Trophoblast cell (in vitro differentiated cells and primary cell): ENCODE measurements around the gene SPATA1.

Experiments used
- DNase-seq, 2 donors: peaks; one replicate each; pipeline ENCODE4 v3.0.0-alpha.2; 2016
- H2AFZ ChIP-seq: 2 replicates; pipeline ENCODE4 v1.6.1; 2013; ENCODE audit warnings: low read length, moderate library complexity, mild to moderate bottlenecking; ENCODE audit not compliant: insufficient read depth, poor library complexity
- H2AK5ac ChIP-seq: 2 replicates; pipeline ENCODE4 v1.6.1; 2013; ENCODE audit warnings: mild to moderate bottlenecking, low read length
- H2BK120ac ChIP-seq: 2 replicates; pipeline ENCODE4 v1.6.1; 2013; ENCODE audit warnings: low read length, mild to moderate bottlenecking, moderate library complexity; ENCODE audit not compliant: insufficient read depth, poor library complexity
- H2BK12ac ChIP-seq: 2 replicates; pipeline ENCODE4 v1.6.1; 2013; ENCODE audit warnings: mild to moderate bottlenecking, low read length, moderate library complexity
- H2BK5ac ChIP-seq: 2 replicates; pipeline ENCODE4 v1.6.1; 2013; ENCODE audit warnings: low read length, low read depth, moderate library complexity, mild to moderate bottlenecking; ENCODE audit not compliant: poor library complexity
- H3K14ac ChIP-seq: 2 replicates; pipeline ENCODE4 v1.6.1; 2013; ENCODE audit warnings: mild to moderate bottlenecking, low read length
- H3K18ac ChIP-seq: 2 replicates; pipeline ENCODE4 v1.6.1; 2013; ENCODE audit warnings: mild to moderate bottlenecking, low read length
- H3K23ac ChIP-seq: 2 replicates; pipeline ENCODE4 v1.6.1; 2013; ENCODE audit warnings: low read length
- H3K27ac ChIP-seq: 2 replicates; pipeline ENCODE4 v1.5.1; 2013; ENCODE audit warnings: low read depth, mild to moderate bottlenecking, inconsistent platforms, low read length, moderate library complexity
- H3K27me3 ChIP-seq: 2 replicates; pipeline ENCODE4 v1.6.1; 2013; ENCODE audit warnings: inconsistent platforms, mild to moderate bottlenecking, low read length, moderate library complexity; ENCODE audit not compliant: insufficient read depth
- H3K36me3 ChIP-seq, 2 experiments: 1 replicate in 1 of 2; 2 replicates in 1 of 2; pipeline ENCODE4 v1.6.1; 2013; ENCODE audit warnings: low read length in 2 of 2, mild to moderate bottlenecking in 2 of 2, moderate library complexity in 1 of 2; ENCODE audit not compliant: insufficient read depth in 2 of 2, control insufficient read depth in 1 of 2
- H3K4ac ChIP-seq: 2 replicates; pipeline ENCODE4 v1.6.1; 2013; ENCODE audit warnings: low read depth, mild to moderate bottlenecking, low read length, moderate library complexity
- H3K4me1 ChIP-seq, 2 experiments: 1 replicate in 1 of 2; 2 replicates in 1 of 2; pipeline ENCODE4 v1.6.1; 2013; ENCODE audit warnings: low read length in 2 of 2, mild to moderate bottlenecking in 2 of 2, moderate library complexity in 1 of 2; ENCODE audit not compliant: insufficient read depth in 2 of 2, control insufficient read depth in 1 of 2
- H3K4me2 ChIP-seq: 2 replicates; pipeline ENCODE4 v1.6.1; 2013; ENCODE audit warnings: inconsistent platforms, mild to moderate bottlenecking, low read length, moderate library complexity
- H3K4me3 ChIP-seq: 2 replicates; pipeline ENCODE4 v1.5.1; 2013; ENCODE audit warnings: mild to moderate bottlenecking, low read depth, low read length, inconsistent platforms
- H3K79me1 ChIP-seq: one replicate; pipeline ENCODE4 v1.6.1; 2013; ENCODE audit warnings: low read length
- H3K79me2 ChIP-seq: 2 replicates; pipeline ENCODE4 v1.6.1; 2013; ENCODE audit warnings: low read length, mild to moderate bottlenecking; ENCODE audit not compliant: control insufficient read depth, insufficient read depth, poor library complexity
- H3K9ac ChIP-seq: 2 replicates; pipeline ENCODE4 v1.6.1; 2013; ENCODE audit warnings: mild to moderate bottlenecking, low read length
- H3K9me3 ChIP-seq: 2 replicates; pipeline ENCODE4 v1.6.1; 2013; ENCODE audit warnings: low read depth, mild to moderate bottlenecking, control low read depth, inconsistent platforms, low read length; ENCODE audit not compliant: insufficient read depth
- H4K12ac ChIP-seq: 2 replicates; pipeline ENCODE4 v1.6.1; 2013; ENCODE audit warnings: low read depth, mild to moderate bottlenecking, low read length, moderate library complexity
- H4K8ac ChIP-seq: 2 replicates; pipeline ENCODE4 v1.6.1; 2013; ENCODE audit warnings: low read depth, mild to moderate bottlenecking, low read length, moderate library complexity
- H4K91ac ChIP-seq: one replicate; pipeline ENCODE4 v1.6.1; 2013; ENCODE audit warnings: low read depth, mild to moderate bottlenecking, low read length, moderate library complexity
- WGBS: extraction: QIAGEN DNeasy Blood & Tissue Kit; methylation state at CpG from one replicate; pipeline ENCODE4 v1.1.7; 2013; ENCODE audit warnings: missing lambda C conversion rate; ENCODE audit not compliant: insufficient read length, insufficient coverage; ENCODE audit errors: extremely low coverage; 5-methylcytosine and 5-hydroxymethylcytosine counted together

SPATA1 gene

DNA sequence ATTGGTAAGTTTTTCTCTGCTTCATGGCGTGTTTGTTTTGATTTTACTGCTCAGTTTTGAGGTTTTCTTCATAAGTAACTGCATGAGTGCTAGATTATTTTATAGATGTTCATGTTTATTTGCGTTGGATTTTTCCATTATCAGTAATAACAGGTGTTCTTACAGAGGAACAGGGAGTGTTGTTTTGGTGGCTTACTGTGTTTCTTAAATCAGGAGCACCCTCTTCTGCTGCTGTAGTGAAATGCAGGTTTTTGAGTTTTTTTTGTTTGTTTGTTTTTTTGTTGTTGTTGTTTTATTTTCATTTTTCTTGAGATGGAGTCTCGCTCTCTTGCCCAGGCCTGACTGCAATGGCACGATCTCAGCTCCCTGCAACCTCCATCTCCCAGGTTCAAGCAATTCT is 35.5 kb downstream of the SPATA1 start:
- no peak overlapping the region for H3K4me3 ChIP-seq
- H3K18ac ChIP-seq: no peak overlapping the region
- WGBS: no CpG with 5 or more reads among the region's 4 CpGs
- no peak overlapping the region for H2AK5ac ChIP-seq
- no peak overlapping the region for H2BK12ac ChIP-seq
- no peaks in the 10 kb centered on the region for H3K4me1 ChIP-seq
- H2AFZ ChIP-seq: no peak overlapping the region
- H4K12ac ChIP-seq: no peak overlapping the region
- no peak overlapping the region for H3K4me2 ChIP-seq
- H2BK120ac ChIP-seq: no peak overlapping the region
- no peak overlapping the region for H4K91ac ChIP-seq
- DNase-seq: no peak
- no peaks in the 10 kb centered on the region for H3K9me3 ChIP-seq
- no peak overlapping the region for H3K4ac ChIP-seq
- no peak overlapping the region for H4K8ac ChIP-seq
- H3K79me2 ChIP-seq: no peaks in the 10 kb centered on the region
- no peak overlapping the region for H3K23ac ChIP-seq
- H3K36me3 ChIP-seq: peaks cover 0 to 2% of the 10 kb centered on the region in 2 experiments
- H3K79me1 ChIP-seq: no peaks in the 10 kb centered on the region
- H3K14ac ChIP-seq: no peak overlapping the region
- no peak overlapping the region for H2BK5ac ChIP-seq
- no peak overlapping the region for H3K27ac ChIP-seq
- H3K27me3 ChIP-seq: no peaks in the 10 kb centered on the region
- H3K9ac ChIP-seq: no peak overlapping the region

DNA sequence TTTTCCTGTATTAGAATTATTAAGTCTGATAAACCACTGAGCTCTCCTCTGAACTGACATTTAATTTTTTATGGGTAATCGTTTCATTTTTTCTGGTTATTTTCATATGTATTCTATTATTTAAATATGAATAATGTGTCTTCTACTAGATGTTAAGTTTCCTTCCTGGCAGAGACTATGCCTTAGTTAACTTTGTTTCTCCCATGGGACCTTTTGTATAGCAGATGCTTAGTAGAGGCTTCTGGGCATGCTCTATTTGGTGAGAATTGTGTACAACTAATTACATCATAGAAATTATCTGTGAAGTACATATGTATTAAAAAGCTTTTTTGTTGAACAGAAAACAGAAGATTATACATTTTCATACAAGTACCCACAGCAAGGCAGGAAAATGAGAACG is 44.6 kb downstream of the SPATA1 start:
- Histone ChIP-seq H4K12ac (no peak overlapping the region), H2AFZ (no peak overlapping the region), H3K4me1 (no peaks in the 10 kb centered on the region), H3K18ac (no peak overlapping the region), H3K27me3 (no peaks in the 10 kb centered on the region), H3K79me2 (no peaks in the 10 kb centered on the region), H3K4me3 (no peak overlapping the region), H3K4me2 (no peak overlapping the region), H3K9ac (no peak overlapping the region), H2BK5ac (no peak overlapping the region), H3K79me1 (no peaks in the 10 kb centered on the region), H2AK5ac (no peak overlapping the region), H4K8ac (no peak overlapping the region), H3K9me3 (no peaks in the 10 kb centered on the region), H3K27ac (no peak overlapping the region), H4K91ac (no peak overlapping the region), H3K14ac (no peak overlapping the region), H3K23ac (no peak overlapping the region), H3K4ac (no peak overlapping the region), H2BK120ac (no peak overlapping the region), H3K36me3 (no peaks in the 10 kb centered on the region), H2BK12ac (no peak overlapping the region)
- no CpG with 5 or more reads among the region's 2 CpGs for WGBS
- DNase-seq: no peak

DNA sequence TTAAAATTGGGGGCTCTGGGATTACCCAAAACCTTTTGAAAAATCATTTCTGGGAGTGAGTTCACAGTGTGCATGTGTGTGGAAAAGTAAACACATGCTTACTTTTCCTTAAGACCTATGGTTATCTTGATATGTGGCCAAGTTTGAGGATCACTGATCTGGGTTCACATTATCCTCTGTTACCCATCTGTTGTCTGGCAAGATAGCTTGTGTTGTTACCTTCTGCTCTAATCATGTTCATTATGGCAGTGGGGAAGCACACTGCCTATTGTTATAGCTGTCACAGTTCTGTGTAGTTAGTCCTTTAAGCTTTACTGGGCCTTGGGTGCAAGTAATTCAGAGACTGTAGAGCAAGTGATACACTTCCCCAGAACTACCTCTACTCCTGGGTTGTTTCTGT is 63.0 kb downstream of the SPATA1 start:
- no peak overlapping the region for H3K27ac ChIP-seq
- DNase-seq: no peak
- no peak overlapping the region for H3K14ac ChIP-seq
- no peak overlapping the region for H3K9ac ChIP-seq
- H2BK5ac ChIP-seq: no peak overlapping the region
- H3K4me1 ChIP-seq: peaks cover 1 to 3% of the 10 kb centered on the region in 2 experiments
- H3K79me2 ChIP-seq: peaks cover 5% of the 10 kb centered on the region
- H2BK12ac ChIP-seq: no peak overlapping the region
- no peak overlapping the region for H4K12ac ChIP-seq
- no peak overlapping the region for H3K18ac ChIP-seq
- H4K8ac ChIP-seq: no peak overlapping the region
- H4K91ac ChIP-seq: no peak overlapping the region
- no peak overlapping the region for H3K4me2 ChIP-seq
- peaks cover 8% of the 10 kb centered on the region for H3K79me1 ChIP-seq
- no peak overlapping the region for H2AFZ ChIP-seq
- no peak overlapping the region for H2AK5ac ChIP-seq
- no peak overlapping the region for H3K4ac ChIP-seq
- H3K23ac ChIP-seq: no peak overlapping the region
- H3K9me3 ChIP-seq: no peaks in the 10 kb centered on the region
- no peak overlapping the region for H2BK120ac ChIP-seq
- no peak overlapping the region for H3K4me3 ChIP-seq
- H3K27me3 ChIP-seq: no peaks in the 10 kb centered on the region
- H3K36me3 ChIP-seq: peaks cover 2 to 4% of the 10 kb centered on the region in 2 experiments

DNA sequence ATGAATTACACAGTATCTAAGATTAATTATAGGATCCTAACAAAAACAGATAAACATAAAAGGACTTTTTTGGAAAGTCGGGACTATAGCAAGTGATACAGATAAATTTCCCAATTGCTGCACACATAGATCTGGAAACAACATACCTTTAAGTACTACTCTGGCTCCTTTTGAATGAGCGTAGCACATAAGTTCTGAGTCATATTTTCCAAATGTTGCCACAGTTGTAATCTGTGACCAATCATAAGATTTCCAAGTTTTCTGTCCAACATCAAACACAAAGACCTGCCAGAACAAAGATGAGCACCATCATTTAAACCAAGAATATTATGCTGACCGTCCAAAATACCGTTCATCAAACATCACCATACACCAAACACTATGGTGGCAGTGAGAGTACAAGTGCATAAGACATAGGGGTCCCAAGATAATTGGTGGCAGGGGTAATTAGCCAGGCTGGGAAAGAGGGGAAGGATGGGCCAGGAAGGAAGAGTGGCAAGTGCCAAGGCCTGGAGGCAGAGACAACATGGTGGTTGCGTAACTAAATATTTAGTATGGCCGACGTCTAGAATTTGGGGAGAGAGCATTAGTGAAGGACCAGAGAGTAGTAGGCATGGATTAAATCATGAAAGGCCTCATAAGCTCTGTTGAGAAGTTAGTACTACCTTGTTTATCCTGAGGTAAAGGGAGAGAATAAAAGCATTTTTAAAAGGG is 64.4 kb downstream of the SPATA1 start:
- H3K23ac ChIP-seq: no peak overlapping the region
- no peak overlapping the region for H3K4me3 ChIP-seq
- H2AK5ac ChIP-seq: no peak overlapping the region
- DNase-seq: no peak
- H3K9ac ChIP-seq: no peak overlapping the region
- no peak overlapping the region for H3K4ac ChIP-seq
- H3K79me1 ChIP-seq: peaks cover 8% of the 10 kb centered on the region
- peaks cover 5% of the 10 kb centered on the region for H3K79me2 ChIP-seq
- no peak overlapping the region for H2BK5ac ChIP-seq
- no peak overlapping the region for H2BK12ac ChIP-seq
- peaks cover 2 to 4% of the 10 kb centered on the region in 2 experiments for H3K36me3 ChIP-seq
- no peaks in the 10 kb centered on the region for H3K27me3 ChIP-seq
- H4K8ac ChIP-seq: no peak overlapping the region
- no peak overlapping the region for H3K4me2 ChIP-seq
- no peak overlapping the region for H3K18ac ChIP-seq
- H4K12ac ChIP-seq: no peak overlapping the region
- H3K4me1 ChIP-seq: peaks cover 1 to 3% of the 10 kb centered on the region in 2 experiments
- no peak overlapping the region for H3K14ac ChIP-seq
- no peak overlapping the region for H2AFZ ChIP-seq
- no CpG with 5 or more reads among the region's 7 CpGs for WGBS
- H3K27ac ChIP-seq: no peak overlapping the region
- no peak overlapping the region for H4K91ac ChIP-seq
- no peaks in the 10 kb centered on the region for H3K9me3 ChIP-seq
- H2BK120ac ChIP-seq: no peak overlapping the region
